Stimulated activated CD8-positive, alpha-beta memory T cell treated with anti-CD3 and anti-CD28 coated beads, Interleukin-4, amount 100 ng/mL, for 24 hours (primary cell): ENCODE results near the gene NRARP.

Experiments used
- DNase-seq: peaks from one replicate; pipeline ENCODE4 v3.0.0-alpha.2; 2020; ENCODE audit warnings: low read depth

Gene NRARP

GRCh38 chr9:137310189-137311052 is 8.3 kb upstream of the NRARP start:
- DNase-seq: no peak

- DNase-seq: no peak
These were observed 7.5 kb upstream of the NRARP start for GRCh38 chr9:137309368-137310188.

GRCh38 chr9:137308057-137308619 is 6.1 kb upstream of the NRARP start:
- no peak for DNase-seq

- DNase-seq: no peak
These were observed 5.4 kb upstream of the NRARP start for GRCh38 chr9:137307255-137308056.

GRCh38 chr9:137306850-137307254 is 4.8 kb upstream of the NRARP start:
- no peak for DNase-seq

GRCh38 chr9:137306066-137306849 is 4.2 kb upstream of the NRARP start:
- DNase-seq: no peak

GRCh38 chr9:137305798-137306065 is 3.7 kb upstream of the NRARP start:
- DNase-seq: no peak

GRCh38 chr9:137305060-137305797 is 3.2 kb upstream of the NRARP start:
- DNase-seq: peak; percentile 44

- no peak for DNase-seq
These were observed 2.5 kb upstream of the NRARP start for GRCh38 chr9:137304383-137305059.

- no peak for DNase-seq
These were observed 1.9 kb upstream of the NRARP start for GRCh38 chr9:137303893-137304382.

- DNase-seq: no peak
These were observed 1.3 kb upstream of the NRARP start for GRCh38 chr9:137303151-137303892.

- DNase-seq: no peak
These were observed 529 bp upstream of the NRARP start for GRCh38 chr9:137302449-137303150.

GRCh38 chr9:137301081-137301947 is 757 bp downstream of the NRARP start:
- no peak for DNase-seq

- no peak for DNase-seq
These were observed 1.4 kb downstream of the NRARP start for GRCh38 chr9:137300567-137301080.

- no peak for DNase-seq
These were observed 2.1 kb downstream of the NRARP start for GRCh38 chr9:137299938-137300337.

GRCh38 chr9:137299203-137299565 is 2.9 kb downstream of the NRARP start:
- no peak for DNase-seq

- no peak for DNase-seq
These were observed 3.5 kb downstream of the NRARP start for GRCh38 chr9:137298401-137299202.
